Stimulated activated CD4-positive, alpha-beta T cell treated with anti-CD3 and anti-CD28 coated beads, Interleukin-4, amount 100 ng/mL, for 24 hours (primary cell): ENCODE results near the gene CES2.
"Not testable (repeated sequence)": the region's sequence is repeated elsewhere in the genome, so short reads cannot be mapped to it uniquely, and the experiment has no call there.

Experiments
- DNase-seq: peaks from one replicate; pipeline ENCODE4 v3.0.0-alpha.2; 2020

CES2 gene, protein sequence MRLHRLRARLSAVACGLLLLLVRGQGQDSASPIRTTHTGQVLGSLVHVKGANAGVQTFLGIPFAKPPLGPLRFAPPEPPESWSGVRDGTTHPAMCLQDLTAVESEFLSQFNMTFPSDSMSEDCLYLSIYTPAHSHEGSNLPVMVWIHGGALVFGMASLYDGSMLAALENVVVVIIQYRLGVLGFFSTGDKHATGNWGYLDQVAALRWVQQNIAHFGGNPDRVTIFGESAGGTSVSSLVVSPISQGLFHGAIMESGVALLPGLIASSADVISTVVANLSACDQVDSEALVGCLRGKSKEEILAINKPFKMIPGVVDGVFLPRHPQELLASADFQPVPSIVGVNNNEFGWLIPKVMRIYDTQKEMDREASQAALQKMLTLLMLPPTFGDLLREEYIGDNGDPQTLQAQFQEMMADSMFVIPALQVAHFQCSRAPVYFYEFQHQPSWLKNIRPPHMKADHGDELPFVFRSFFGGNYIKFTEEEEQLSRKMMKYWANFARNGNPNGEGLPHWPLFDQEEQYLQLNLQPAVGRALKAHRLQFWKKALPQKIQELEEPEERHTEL

DNA sequence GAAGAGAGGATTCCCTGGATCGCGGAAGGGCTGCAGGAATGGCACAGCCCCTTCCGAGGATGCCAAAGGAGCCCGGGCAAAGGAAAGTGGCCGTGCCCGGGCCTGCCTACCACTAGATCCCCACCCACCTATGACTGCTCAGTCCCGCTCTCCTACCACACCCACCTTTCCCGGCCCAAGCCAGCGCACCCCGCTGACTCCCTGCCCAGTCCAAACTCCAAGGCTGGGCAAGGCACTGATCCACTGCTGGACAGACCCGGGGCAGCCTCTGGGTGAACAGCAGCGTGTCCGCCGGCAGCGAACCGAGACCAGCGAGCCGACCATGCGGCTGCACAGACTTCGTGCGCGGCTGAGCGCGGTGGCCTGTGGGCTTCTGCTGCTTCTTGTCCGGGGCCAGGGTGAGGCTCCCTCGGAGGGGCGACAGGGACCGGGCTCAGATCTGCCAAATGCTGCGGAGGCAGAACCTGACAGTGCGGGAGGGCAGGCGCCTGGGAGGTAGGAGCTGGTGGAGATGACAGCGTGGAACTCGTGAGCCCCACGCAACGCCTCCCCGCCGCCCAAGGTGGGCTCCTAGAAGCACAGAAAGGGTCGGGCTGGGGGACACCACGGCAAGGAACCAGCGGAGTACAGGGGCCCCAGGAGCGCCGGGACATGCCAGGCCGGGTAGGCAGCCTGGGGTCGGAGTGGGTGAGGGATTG lies at the start of gene CES2:
CES2 (plus strand) TSS at position 203 of the 698 bp plus-strand sequence; CDS start at position 323, 120 bp downstream.
- DNase-seq = no peak

DNA sequence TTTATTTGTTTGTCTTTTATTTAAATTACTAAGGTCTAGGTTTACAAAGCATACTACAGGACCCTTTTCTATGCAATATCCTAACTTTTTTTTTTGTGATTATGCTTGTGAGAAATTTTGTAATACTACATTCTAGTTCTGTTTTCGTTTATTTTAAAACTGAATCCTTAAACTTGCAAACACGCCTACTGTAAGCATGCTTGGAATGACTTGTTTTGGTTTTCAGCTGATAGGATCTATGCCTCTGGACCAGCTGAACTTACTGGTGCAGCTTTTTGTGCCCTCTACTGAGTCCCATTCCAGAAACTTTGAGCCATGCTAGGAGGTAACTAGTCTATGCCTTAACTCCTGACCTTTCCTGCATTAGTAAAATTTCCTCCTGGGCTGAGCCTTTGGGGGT lies 49.0 kb upstream of the CES2 start:
- DNase-seq = no peak

DNA sequence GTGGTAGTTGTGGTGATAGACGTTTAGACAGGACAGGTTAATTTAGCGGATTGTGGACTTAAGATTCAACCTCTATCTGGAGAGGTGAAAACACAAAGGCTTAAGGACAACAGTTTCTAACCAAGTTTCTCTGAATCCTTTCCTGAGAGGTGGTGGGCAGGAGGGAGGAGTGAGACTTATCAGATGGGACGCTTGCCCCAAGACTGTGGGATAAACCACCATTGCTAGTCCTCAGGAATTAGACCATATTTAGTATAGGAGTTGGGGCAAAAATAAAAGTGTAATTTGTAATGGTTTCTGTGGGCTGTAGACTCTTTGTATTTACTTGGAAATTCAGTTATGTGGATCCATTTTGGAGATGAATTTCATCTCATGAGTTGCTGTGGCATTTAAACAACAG lies 48.4 kb upstream of the CES2 start:
- DNase-seq = no peak

DNA sequence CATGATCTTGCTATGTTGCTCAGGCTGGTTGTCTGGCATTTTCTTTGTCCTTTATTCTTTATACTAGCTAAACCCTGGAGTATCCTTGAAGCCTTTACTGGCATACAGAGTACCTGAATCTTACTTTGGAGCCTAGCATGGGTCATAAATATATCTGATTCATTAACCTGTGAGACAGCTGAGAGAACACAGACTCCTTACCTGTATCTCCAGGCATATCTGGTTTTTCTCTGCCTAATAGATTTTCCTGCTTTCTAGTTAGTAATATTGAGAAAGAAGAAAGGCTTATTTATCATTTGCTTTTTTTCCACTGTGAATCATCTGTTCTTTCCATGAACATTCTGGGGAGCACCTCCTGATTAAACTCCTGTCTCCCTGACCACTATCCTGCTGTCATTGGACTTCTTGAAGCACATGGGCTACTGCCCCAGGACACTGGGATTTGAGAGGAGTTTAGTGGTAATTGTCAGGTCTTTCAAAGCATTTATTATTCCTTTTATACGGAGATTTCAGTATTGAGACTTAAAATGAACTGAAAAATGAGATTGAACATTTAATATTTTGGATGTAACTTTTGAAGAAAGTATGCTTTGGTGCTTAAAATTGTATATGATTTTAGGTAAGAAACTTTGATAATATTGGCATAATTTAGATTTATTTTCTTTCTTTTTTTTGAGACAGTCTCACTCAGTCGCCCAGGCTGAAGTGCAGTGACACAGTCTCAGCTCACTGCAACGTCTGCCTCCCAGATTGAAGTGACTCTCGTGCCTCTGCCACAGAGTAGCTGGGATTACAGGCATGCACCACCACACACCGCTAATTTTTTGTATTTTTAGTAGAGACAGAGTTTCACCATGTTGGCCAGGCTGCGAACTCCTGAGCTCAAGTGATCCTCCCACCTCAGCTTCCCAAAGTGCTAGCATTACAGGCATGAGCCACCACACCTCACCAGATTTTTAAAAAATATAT lies 46.4 kb upstream of the CES2 start:
- no peak for DNase-seq

DNA sequence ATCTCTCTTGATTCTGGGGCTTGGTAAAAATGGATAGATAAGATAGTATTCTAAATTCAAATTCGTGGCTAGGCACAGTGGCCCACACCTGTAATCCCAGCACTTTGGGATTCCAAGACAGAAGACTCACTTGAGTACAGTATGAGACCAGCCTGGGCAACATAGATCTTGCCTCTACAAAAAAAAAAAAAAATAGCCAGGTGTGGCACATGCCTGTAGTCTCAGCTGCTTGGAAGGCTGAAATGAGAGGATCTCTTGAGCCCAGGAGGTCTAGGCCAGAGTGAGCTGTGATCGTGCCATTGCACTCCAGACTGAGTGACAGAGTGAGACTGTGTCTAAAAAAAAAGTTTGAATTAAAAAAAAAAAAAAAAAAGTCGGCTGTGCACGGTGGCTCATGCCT lies 45.7 kb upstream of the CES2 start:
- no peak for DNase-seq

DNA sequence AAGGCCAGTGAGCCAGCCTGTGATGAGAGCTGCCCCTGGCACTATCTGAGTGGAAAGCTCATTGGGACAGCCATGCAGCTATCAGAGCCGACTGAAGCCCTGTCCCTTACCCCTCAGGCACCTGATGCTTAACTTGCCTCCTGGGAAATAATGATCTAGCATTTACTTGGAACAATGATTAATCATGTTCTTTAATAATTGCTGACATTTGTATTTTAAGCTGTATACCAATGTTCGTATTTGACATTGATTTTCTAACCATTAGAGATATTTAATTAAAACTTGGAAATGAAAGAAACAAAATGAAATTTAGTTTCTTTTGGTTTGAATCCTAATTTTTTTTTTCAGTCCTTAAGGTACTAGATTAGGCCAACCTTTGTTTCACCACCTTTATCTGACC lies 44.5 kb upstream of the CES2 start:
- DNase-seq = no peak

DNA sequence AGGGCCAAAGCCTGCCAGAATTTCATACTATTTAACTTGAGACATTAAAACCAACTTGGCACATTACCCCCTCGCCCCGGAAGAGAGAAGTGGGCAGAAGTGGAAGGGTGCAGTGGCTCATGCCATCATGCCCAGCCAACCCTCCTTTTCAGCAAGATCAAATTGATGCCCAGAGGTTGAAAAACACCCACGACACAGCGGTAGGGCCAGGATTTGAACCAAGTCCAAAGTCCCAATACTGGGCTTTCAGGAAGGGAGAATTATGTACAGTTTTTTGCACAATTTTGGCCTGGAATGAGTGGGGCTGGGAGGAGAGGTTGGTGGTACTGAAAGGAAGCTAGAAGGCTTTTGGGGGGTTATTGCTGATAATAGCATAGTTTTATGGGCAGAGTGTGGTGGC lies 44.0 kb upstream of the CES2 start:
- no peak for DNase-seq

DNA sequence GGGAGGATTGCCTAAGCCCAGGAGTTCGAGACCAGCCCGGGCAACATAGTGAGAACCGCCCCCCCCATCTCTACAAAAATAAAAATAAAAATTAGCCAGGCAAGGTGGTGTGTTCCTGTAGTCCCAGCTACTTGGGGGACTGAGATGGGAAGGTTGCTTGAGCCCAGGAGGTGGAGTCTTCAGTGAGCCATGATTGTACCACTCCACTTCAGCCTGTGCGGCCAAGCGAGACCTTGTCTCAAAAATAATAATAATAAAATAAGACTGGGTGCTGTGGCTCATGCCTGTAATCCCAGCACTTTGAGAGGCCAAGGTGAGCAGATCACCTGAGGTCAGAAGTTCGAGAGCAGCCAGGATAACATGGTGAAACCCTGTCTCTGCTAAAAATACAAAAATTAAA lies 43.5 kb upstream of the CES2 start:
- DNase-seq = no peak

DNA sequence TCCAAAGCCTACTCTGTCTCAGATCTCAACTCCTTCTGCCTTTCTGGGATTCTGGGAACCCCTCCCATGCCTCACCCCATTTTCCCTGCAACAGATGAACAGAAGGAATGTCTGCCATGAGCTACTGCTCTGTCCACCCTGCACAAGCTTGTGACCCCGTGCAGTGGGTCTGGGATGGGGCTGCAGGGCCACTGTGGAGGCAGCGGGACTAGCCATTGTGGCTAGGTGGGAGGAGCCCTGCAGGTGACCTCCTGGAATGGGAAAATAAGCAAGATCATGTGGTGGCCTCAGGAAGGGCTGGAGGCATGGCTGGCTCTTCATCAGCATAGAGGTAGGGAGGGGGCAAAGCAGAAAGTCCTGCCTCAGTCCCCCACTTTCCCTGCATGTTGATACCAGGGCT lies 41.3 kb upstream of the CES2 start:
- no peak for DNase-seq

DNA sequence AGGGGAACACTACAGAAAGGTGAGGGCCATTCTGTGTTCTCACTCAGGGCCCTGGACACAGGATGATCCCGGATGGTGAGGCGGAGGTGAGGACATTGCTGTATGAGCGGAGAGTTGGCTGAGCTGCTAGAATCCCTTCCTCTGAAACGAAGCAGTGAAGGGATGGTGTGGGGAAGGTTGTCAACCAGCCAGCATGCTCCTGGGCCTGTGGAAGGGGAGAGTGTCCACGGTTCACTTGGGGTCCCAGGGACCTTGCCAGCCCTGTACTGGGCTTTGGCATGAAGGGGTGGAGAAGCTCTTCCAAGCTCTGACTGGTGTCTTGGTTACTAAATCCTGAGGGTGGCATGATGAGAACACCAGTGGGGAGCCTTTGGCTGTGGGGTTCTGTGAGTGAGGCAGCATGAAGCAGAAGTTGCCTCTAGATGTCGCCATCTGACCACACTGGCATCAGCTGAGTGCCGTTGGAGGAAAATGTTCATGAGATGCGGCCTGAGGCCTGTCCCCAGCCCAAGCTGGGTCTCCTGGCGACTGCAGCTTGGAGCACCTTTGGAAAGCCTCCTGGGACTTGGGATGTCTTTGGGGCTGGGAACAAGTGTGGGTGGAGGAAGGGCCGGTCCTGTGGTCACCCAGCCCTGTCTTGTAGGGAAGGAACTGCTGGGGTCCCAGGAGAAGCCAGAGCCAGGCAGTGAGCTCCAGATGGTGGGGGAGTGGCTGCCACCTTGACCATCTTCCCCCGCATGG lies 40.2 kb upstream of the CES2 start:
- peak; percentile 66 for DNase-seq

DNA sequence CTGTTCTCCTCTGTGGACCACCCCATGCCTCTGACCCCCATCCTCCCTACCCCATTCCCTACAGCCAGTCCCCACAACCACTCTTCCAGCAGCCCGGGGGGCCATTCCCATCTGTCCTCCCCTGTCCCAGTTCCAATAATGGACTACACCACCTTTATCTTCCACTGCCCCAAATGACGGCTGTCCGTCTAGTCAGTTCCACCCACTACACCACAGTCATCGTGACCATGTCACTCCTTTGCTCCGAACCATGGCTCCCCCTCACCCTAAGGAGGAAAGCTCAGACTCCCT lies 39.7 kb upstream of the CES2 start:
- no peak for DNase-seq

DNA sequence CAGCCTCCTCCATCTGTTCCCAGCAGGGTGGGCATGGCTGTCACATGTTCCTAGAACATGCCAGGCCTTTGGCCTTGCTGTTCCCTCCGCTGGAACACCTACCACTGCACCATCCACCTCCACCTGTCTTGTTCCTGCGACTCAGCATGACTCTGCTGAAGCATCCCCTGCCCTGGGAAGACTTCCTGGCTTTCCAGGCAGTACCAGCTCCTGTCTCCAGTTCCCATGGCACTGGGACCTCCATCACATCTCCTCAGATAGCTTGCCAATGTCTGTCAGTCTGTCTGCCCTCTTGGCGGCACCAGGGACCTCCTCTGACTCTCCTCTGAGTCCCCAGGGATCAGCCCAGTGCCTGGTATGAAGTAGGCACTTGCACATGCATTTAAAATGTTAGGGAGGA lies 39.3 kb upstream of the CES2 start:
- DNase-seq = no peak

DNA sequence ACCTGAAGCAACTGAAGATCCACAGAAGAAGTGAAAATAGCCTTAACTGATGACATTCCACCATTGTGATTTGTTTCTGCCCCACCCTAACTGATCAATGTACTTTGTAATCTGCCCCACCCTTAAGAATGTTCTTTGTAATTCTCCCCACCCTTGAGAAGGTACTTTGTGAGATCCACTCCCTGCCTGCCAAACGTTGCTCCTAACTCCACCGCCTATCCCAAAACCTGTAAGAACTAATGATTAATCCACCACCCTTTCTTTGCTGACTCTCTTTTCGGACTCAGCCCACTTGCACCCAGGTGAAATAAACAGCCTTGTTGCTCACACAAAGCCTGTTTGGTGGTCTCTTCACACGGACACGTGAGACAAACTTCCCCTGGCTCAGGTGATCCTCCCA lies 38.6 kb upstream of the CES2 start:
- not testable (repeated sequence) for DNase-seq

DNA sequence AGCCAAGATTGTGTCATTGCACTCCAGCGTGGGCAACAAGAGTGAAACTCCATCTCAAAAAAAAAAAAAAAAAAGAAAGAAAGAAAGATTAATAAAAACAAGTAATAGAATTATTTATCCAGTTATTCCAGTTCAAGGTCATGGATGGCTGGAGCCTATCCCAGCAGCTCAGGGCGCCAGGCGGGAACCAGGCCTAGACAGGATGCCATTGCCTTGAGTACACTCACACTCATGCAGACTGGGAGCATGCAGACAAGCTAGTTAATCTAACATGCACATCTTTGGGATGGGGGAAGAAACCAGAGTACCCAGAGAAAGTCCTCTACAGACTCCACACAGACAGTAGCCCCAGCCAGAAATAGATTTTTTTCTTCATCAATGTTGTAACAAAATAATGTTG lies 37.1 kb upstream of the CES2 start:
- no peak for DNase-seq

DNA sequence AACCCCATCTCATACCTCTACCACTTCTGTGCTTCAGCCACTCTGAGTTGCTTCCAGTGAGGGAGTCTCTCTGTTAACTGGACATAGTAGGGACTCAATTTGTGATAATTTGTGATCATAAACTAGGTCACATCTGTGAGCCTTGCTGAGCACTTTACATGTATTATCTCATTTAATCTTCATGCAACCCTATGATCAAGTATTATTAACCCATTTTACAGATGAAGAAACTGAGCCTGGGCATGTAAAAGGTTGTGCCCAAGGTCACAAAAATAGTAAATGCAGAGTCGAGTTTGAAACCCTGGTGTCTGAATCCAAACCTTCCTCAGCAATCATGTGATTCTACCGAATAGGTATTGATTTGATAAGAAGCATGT lies 36.4 kb upstream of the CES2 start:
- no peak for DNase-seq

DNA sequence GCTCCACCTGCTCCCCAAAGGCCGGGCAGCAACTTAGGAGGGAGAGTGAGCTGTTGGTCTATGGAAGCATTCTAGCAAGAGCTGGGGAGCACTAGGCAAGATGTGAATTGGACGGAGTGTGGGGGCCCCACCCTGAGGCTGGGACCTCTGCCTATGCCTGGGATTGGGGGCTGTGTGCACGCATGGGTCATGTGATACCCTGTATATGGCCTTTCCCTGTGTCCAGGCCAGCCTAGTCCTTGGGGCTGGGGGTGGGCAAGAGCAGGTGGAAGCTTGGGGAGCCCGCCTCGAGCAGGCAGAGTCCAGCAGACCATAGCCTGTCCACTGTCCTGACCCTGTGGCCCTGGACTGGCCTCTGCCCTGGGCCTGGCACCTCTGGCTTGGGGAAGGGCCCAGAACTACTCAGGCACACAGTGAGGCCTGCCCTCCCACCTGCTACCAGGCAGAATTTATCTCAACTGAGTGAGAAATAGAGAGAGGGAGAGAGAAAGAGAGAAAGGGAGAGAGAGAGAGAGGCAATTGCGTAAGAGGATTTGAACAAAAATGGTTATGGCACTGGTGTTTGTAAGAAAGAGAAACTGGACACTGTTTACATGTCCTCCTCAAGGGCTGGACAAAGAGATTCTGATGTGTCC lies 35.9 kb upstream of the CES2 start:
- DNase-seq = no peak

DNA sequence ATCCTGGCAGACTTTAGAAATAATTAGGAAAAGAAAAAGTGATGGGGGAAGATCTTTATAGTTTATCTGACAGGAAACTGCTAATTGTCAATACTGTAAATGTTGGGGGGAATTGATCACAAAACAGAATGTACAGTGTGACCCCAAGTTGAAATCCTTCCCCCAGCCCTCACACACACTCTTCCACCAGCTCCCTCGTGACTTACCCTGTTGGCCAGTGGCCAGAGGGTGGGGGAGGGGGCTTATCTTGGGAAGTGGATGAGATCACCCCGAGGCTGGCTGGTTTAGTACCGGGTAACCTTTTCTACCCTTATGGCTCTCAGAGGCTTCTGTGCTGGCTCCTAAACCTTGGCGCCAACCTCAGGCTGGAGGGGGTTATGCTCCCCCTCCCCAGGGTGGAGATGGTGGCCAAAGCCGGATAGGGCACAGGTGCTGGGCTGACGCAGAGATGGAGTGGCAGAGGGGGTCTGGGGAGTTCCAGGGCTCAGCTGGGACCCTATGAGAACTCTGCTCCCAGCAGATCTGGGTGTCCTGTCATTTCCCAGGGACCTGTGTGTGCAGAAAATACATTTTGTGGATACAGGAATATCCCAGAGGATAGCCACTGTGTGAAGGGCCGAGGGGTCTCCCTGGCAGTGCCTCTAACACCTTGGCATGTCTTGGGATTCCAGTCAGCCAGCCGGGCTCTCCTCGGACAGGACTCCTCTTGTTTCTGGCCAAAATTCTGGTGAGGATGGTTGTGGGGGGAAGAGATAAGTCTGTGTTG lies 35.2 kb upstream of the CES2 start:
- DNase-seq = no peak

DNA sequence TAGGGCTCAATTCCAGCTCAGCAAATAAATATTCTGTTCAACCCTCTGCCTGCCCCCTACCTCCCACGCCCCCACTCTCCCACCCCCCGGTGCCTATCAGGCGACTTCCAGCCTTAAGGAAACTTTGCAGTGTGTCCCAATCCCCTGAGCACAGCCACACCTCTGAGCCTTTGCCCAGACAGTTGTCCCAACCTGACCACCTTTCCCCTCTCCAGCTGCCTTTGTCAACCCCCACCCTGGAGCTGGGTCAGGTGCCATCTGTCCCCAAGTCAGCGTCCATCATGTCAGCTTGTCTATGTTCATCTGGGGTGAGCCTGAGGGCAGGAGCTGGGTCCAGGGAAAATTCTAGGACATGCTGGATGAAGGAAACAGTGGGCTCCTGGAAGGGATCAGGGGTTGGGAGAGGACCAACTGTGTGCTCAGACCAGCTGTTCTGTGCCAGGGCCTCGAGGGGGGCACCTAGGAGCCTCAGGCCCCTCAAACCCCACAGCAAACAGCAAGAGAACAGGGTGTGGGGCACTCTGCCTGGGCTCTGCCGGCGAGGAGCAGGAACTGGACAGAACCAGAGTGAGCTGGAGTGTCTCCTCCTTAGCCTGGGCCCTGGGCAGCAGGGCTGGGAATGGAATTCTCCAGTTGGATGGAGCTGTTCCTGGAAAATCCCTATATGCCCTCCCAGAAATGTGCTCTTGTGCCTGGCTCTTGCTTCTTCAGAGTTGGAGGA lies 34.4 kb upstream of the CES2 start:
- no peak for DNase-seq

DNA sequence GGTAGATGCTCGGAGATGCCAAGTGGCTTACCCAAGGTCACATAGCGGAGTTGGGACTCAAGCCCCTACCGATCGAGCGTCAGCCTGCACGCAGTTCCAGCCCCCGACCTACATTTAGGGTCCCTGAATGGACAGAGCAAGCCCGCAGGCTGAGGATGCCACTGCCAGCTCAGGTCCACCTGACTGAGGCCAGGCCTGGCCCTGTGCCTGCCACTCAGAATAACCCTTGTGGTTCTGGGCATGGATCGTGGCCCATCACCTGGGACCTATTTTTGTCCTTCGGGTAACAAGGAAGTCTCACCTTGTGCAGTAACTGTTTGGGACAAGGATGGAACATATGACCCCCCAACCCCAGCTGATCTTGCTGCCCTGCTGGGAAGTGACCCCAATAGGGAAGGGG lies 33.7 kb upstream of the CES2 start:
- DNase-seq = no peak
